ENCODE data around the gene PSMD12.

GRCh38 chr17:67381929-67382257, 15.5 kb upstream of the PSMD12 start:
- TF ChIP-seq TAF1 (IDR thresholded peaks at IDR 0.05; ENCODE audit: low read depth) (no peak), USF1 (IDR thresholded peaks at IDR 0.05) (no peak), REST (IDR thresholded peaks at IDR 0.05; ENCODE audit: low read depth) (no peak), EP300 (IDR thresholded peaks at IDR 0.05; ENCODE audit: borderline replicate concordance) (no peak), CEBPB (IDR thresholded peaks at IDR 0.05) (no peak), FOXM1 (IDR thresholded peaks at IDR 0.05; ENCODE audit: borderline replicate concordance, low read depth) (no peak), YY1 (IDR thresholded peaks at IDR 0.05; ENCODE audit: low read depth) (no peak), RAD21 (IDR thresholded peaks at IDR 0.05; ENCODE audit: low read depth) (no peak)
